ENCODE results near the gene RFXAP. TPM values are rescaled to one million over a fixed set of nuclear protein-coding genes. Genes with fewer than 3 reads are reported as not detected.

RFXAP gene
- polyA plus RNA-seq, 1 of the 3 experiments (the other 2 are of a cell fraction): 4.1 TPM

GRCh38 chr13:36875431-36875830, 56.4 kb downstream of the RFXAP start:
- no peak overlapping the region for H2AFZ ChIP-seq (ENCODE audit: low read depth)
- peaks cover 17 to 41% of the 10 kb centered on the region in 2 experiments for H3K36me3 ChIP-seq (replicated peaks in 1 of 2; ENCODE audit: control insufficient read depth in 1 of 2, insufficient read depth in 2 of 2, low read length in 1 of 2)
- peaks cover 7 to 9% of the 10 kb centered on the region in 2 experiments; a peak in 3 of 4 replicates for H3K4me1 ChIP-seq (ENCODE audit: control insufficient read depth in 1 of 2, insufficient read depth in 2 of 2, low read depth in 1 of 2, low read length in 1 of 2)
- 90% methylated on average over 4 of the region's 4 CpGs for WGBS (ENCODE audit: low lambda C conversion rate)
- H4K20me1 ChIP-seq (ENCODE audit: insufficient read depth): no peaks in the 10 kb centered on the region
- H3K27ac ChIP-seq (ENCODE audit: low read depth in 2 of 2, low read length in 1 of 2): no peak overlapping the region; a peak in 2 of 4 replicates
- H3K4me2 ChIP-seq: no peak overlapping the region
- ChIA-PET POLR2A (no interaction called here), CTCF (interaction anchor here (1.6 kb wide), 1 partner anchor 17 kb away, joined by 7 read pairs; no protein-coding TSS in a partner anchor)
- H3K27me3 ChIP-seq (ENCODE audit: insufficient read depth): no peaks in the 10 kb centered on the region
- DNase-seq: no peak
- H3K79me2 ChIP-seq (ENCODE audit: insufficient read depth): peaks cover 33% of the 10 kb centered on the region; the same call in 1 of the 2 replicates
- no peaks in the 10 kb centered on the region for H3F3A ChIP-seq (replicated peaks; ENCODE audit: insufficient read depth)
- no peaks in the 10 kb centered on the region for H3K9me2 ChIP-seq
- H3K4me3 ChIP-seq (ENCODE audit: low read depth in 2 of 2, low read length in 1 of 2): no peak overlapping the region
- H3K9me3 ChIP-seq: no peaks in the 10 kb centered on the region
- TF ChIP-seq FOSL2 (IDR thresholded peaks at IDR 0.05; ENCODE audit: borderline replicate concordance, low read depth) (no peak), USF2 (IDR thresholded peaks at IDR 0.05; ENCODE audit: borderline replicate concordance, low read depth, low read length) (no peak), NRF1 (IDR thresholded peaks at IDR 0.05; ENCODE audit: low read depth, low read length) (no peak), RFX5 (IDR thresholded peaks at IDR 0.05; ENCODE audit: low read length) (no peak), CHD2 (IDR thresholded peaks at IDR 0.05; ENCODE audit: low read length, partially characterized antibody) (no peak), SMC3 (IDR thresholded peaks at IDR 0.05; ENCODE audit: low read depth, low read length) (no peak), EZH2phosphoT487 (IDR thresholded peaks at IDR 0.05; ENCODE audit: borderline replicate concordance, low read depth) (no peak), RCOR1 (IDR thresholded peaks at IDR 0.05; ENCODE audit: low read length) (no peak), NFIC (IDR thresholded peaks at IDR 0.05; ENCODE audit: borderline replicate concordance) (no peak), GABPA (IDR thresholded peaks at IDR 0.05; ENCODE audit: low read depth) (no peak), TCF12 (IDR thresholded peaks at IDR 0.05) (no peak), GATA2 (CRISPR knock-in tag; IDR thresholded peaks at IDR 0.05) (no peak), YY1 (IDR thresholded peaks at IDR 0.05; ENCODE audit: low read depth) (no peak), MXI1 (IDR thresholded peaks at IDR 0.05; ENCODE audit: low read depth, low read length) (no peak)
- no peak overlapping the region for H3K9ac ChIP-seq

GRCh38 chr13:36875961-36876360, 56.9 kb downstream of the RFXAP start:
- H3K9me2 ChIP-seq: no peaks in the 10 kb centered on the region
- peaks cover 17 to 37% of the 10 kb centered on the region in 2 experiments for H3K36me3 ChIP-seq (replicated peaks in 1 of 2; ENCODE audit: control insufficient read depth in 1 of 2, insufficient read depth in 2 of 2, low read length in 1 of 2)
- peak; percentile 41 for DNase-seq
- CTCF ChIA-PET: interaction anchor here (1.6 kb wide), 1 partner anchor 18 kb away, joined by 7 read pairs; no protein-coding TSS in a partner anchor
- no peaks in the 10 kb centered on the region for H4K20me1 ChIP-seq (ENCODE audit: insufficient read depth)
- H3K4me2 ChIP-seq: no peak overlapping the region
- no peak overlapping the region for H2AFZ ChIP-seq (ENCODE audit: low read depth)
- no peak overlapping the region for H3K4me3 ChIP-seq (ENCODE audit: low read depth in 2 of 2, low read length in 1 of 2)
- TF ChIP-seq EZH2phosphoT487 (IDR thresholded peaks at IDR 0.05; ENCODE audit: borderline replicate concordance, low read depth) (no peak), NRF1 (IDR thresholded peaks at IDR 0.05; ENCODE audit: low read depth, low read length) (no peak), MXI1 (IDR thresholded peaks at IDR 0.05; ENCODE audit: low read depth, low read length) (peak; percentile 63; the same call in 1 of the 2 replicates), GATA2 (CRISPR knock-in tag; IDR thresholded peaks at IDR 0.05) (peak; percentile 73), RAD21 (IDR thresholded peaks at IDR 0.05; ENCODE audit: low read length) (no peak), ZBTB33 (IDR thresholded peaks at IDR 0.05; ENCODE audit: borderline replicate concordance, low read depth) (no peak), RCOR1 (IDR thresholded peaks at IDR 0.05; ENCODE audit: low read length) (no peak)
- no peaks in the 10 kb centered on the region for H3F3A ChIP-seq (replicated peaks; ENCODE audit: insufficient read depth)
- POLR2A ChIA-PET: no interaction called here
- H3K27ac ChIP-seq (ENCODE audit: low read depth in 2 of 2, low read length in 1 of 2): no peak overlapping the region; a peak in 2 of 4 replicates
- H3K4me1 ChIP-seq (ENCODE audit: control insufficient read depth in 1 of 2, insufficient read depth in 2 of 2, low read depth in 1 of 2, low read length in 1 of 2): peaks cover 6 to 9% of the 10 kb centered on the region in 2 experiments; a peak in 3 of 4 replicates
- no peak overlapping the region for H3K9ac ChIP-seq
- H3K9me3 ChIP-seq: no peaks in the 10 kb centered on the region
- peaks cover 35% of the 10 kb centered on the region; the same call in 1 of the 2 replicates for H3K79me2 ChIP-seq (ENCODE audit: insufficient read depth)
- 58% methylated on average over 4 of the region's 4 CpGs for WGBS (ENCODE audit: low lambda C conversion rate)
- no peaks in the 10 kb centered on the region for H3K27me3 ChIP-seq (ENCODE audit: insufficient read depth)

Other genes starting within 250 kb of the RFXAP start
- gene SERTM1, start 145.2 kb upstream of the RFXAP start, polyA plus RNA-seq (2012; rRNA removed): 0.05 and 0.06 TPM in 2 replicates
- 3.1 and 4.0 TPM in 2 replicates for gene SMAD9, start 101.0 kb downstream of the RFXAP start, polyA plus RNA-seq (2012; rRNA removed)
- gene ALG5, start 180.1 kb downstream of the RFXAP start, polyA plus RNA-seq (2012; rRNA removed): 24.2 and 30.4 TPM in 2 replicates
- gene EXOSC8, start 181.6 kb downstream of the RFXAP start, polyA plus RNA-seq (2012; rRNA removed): 29.0 TPM in 2 replicates
- gene SUPT20H, start 240.5 kb downstream of the RFXAP start, polyA plus RNA-seq (2012; rRNA removed): 39.4 and 59.0 TPM in 2 replicates